ENCODE measurements around the gene PNKD.

GRCh38 chr2:218305383-218305782 lies 35.1 kb downstream of the PNKD start:
- TF ChIP-seq SUZ12 (IDR thresholded peaks at IDR 0.05; ENCODE audit: low read length) (no peak), MAFK (IDR thresholded peaks at IDR 0.05; ENCODE audit: low read depth, low read length) (no peak), BCL11A (IDR thresholded peaks at IDR 0.05; ENCODE audit: low read depth in 2 of 2, low read length in 2 of 2) (no peak), EZH2 (IDR thresholded peaks at IDR 0.05; ENCODE audit: low read depth, low read length, severe bottlenecking) (no peak)
